Umbilical cord (tissue), 2 donors: ENCODE data around the gene DNAJB4. TPM values are rescaled to one million over a fixed set of nuclear protein-coding genes. Genes with fewer than 3 reads are reported as not detected.
A peak's percentile ranks its signal among the peaks of the same experiment; 100 is the strongest.
"Not testable (repeated sequence)": the region's sequence is repeated elsewhere in the genome, so short reads cannot be mapped to it uniquely, and the experiment has no call there.

Source experiments
- DNase-seq: peaks from one replicate; pipeline ENCODE4 v3.0.0-alpha.2; 2015; ENCODE audit warnings: low spot score
- total RNA-seq: library from RNA; depleted of rRNA; stranded (reverse); fragments of >200 nt; gene quantifications from one replicate; pipeline ENCODE4 v1.2.3, GENCODE V29; 2014; ENCODE audit warnings: low replicate concordance; ENCODE audit not compliant: insufficient read depth

The DNAJB4 gene
- total RNA-seq, 1 donor from 2014 or later, result 124 TPM

DNA sequence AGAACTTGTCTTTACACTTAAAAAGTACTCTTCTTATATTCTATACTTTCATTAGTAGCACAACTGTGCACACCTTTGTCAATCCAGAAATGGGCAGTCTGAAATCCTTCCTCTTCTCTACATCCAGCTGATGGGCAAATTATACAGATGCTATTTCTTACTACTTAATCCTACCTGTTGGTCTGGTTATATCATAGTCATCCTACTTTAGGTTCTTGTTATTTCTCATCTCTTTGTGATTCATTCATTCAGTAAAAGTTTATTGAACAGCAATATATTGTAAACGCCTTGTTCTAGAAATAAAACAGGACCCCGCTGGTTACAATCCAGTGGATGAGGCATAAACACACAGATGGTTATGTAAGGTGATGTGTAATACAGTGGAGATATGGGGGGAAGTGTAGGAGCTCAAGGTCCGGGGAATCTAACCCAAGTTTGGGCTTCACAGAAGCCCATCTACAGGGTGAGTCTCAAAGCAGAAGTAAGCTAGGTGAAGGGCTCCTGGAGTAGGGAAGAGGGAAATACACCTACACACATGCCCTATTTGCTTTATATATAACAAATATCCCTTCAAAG is 14.0 kb upstream of the DNAJB4 start:
- no peak for DNase-seq

DNA sequence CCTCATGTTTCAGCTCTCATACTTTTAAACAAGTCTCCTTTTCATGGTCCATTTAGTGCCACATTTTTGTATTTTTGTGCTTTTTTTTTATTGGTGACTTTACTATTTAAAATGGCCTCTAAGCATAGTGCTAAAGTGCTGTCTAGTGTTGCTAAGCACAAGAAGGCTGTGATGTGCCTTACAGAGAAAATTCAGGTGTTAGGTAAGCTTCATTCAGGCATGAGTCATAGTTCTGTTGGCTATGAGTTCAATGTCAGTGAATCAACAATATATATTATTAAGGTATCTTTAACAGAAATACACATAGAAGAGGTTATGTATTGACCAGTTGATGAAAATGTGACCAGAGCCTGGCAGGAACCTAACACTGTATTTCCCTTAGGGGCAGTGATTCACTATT is 13.1 kb upstream of the DNAJB4 start:
- no peak for DNase-seq

DNA sequence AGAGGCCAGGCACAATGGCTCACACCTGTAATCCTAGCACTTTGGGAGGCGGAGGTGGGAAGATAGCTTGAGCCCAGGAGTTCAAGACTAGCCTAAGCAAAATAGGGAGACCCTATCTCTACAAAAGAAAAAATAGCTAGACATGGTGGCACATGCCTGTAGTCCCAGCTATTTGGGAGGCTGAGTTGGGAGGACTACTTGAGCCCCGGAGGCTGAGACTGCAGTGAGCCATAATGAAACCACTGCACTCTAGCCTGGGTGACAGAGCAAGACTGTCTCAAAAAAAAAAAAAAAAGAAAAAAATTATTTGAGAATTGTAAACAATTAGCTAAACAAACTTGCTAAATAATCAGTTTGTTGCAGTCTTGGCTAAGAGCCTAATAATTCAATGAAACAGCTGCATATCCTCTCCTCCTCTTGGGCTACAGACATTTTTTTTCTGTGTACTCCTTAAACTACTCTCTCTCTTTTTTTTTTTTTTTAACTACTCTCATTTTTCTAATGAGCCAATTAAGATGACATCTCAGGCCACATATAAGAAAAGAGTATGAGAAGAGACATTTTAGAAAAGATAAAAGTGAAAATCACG is 10.5 kb upstream of the DNAJB4 start:
- DNase-seq, result no peak

DNA sequence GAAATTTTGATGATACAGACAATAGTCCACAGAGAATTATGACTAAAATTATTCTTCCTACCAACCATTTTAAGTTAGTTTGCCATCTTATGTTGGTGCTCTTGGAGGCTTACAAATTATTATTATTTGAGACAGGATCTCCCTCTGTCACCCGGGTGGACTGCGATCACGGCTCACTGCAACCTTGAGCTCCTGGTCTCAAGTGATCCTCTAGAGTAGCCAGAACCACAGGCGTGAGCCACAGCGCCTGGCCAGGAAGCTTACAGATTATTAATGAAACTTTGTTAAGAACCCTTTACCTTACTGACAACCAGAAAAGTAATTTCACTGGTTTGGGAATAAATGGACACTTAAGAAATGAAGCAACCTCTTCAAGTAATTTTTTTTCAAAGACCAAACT is 8.0 kb upstream of the DNAJB4 start:
- DNase-seq, result no peak

DNA sequence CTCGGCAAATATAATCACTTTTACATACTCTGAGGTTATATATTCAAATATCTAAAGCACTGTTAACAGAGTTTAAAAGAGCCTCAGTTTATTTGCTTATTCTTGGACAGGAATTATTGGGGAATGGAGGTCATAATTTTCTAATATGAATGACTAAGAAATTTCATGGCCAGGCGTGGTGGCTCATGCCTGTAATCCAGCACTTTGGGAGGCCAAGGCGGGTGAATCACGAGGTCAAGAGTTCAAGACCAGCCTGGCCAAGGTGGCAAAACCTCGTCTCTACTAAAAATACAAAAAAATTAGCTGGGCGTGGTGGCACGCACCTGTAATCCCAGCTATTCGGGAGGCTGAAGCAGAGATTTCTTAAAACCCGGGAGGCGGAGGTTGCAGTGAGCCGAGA is 4.2 kb upstream of the DNAJB4 start:
- not testable (repeated sequence) for DNase-seq

DNA sequence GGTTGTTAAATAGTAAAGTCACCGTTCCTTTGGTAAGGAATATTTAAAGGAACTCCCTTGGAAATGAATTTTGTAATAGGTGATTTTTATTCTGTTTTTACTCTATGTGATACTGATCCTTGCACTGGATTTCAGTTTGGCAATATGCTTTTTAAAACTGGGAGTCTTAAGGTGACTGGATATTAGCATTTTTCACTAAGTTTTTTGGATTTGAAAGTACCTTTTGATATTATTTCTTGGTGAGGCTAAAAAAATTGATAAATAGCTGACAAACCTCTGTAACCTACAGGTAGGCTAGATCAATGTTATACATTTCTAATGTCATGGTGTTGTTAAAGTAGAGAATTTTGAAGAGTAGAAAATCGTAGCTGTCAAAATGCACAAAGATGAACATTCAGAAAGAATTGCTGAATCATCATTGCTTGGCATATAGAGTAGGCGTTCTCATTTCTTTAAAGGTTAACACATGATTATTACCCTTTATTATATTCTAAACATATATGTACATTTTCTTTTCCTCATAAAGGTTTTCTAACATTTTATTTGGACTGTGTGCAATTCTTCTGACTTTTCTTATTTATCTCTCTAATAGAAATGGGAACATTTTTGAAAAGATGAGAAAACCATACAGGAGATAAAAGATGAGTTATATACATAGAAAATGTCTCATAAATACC is 1.5 kb upstream of the DNAJB4 start:
- DNase-seq, result no peak

DNA sequence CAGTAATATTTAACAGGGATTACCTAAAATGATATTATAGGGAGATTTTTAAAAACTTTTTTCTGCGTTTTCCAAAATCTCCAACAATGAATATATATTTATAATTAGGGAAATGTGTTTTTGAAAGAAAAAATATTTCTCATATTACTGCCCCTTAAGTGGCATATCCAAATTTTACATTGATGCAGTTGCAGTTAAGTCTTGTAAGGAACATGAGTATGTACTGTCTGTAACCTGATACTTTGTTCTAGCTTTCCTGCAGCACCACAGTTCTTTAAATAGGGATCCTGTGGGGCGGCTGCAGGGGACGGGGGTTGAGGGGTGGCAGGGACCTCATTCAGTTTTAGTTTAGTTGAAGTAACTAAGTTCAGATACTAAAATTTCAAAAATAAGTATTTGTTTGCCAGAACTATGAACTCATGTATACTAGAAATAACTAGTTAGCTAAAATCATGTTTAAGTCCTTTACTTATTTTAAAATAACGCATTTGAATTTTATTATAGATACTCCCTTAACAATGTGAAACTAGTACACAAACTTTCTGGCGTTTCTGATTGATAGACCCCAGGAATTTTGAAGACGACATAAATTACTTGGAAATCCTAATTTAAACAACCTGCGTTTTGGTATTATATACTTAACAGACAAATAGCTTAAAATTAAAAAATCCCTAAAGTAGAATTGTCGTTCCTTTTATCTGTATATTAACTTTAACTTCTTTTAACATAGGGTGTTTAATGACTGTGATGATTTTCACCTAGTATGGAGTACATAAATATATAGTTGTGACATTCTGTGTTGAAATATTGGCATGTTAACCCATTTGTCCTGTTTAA is 639 bp upstream of the DNAJB4 start:
- DNase-seq, result peak; percentile 86

DNA sequence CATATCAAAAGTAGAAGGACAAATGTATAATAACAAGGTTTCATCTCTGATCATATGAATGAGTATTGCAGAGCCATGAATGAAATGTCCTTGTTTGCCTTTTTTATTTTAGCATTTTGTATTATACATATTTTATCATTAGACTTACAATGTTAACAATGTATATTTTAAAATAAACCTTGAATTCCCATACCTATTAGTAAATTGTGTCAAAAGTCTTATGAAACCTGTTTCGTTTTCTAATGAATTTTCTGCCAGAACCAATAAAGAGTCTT is 646 bp downstream of the DNAJB4 start:
- DNase-seq, result no peak

DNA sequence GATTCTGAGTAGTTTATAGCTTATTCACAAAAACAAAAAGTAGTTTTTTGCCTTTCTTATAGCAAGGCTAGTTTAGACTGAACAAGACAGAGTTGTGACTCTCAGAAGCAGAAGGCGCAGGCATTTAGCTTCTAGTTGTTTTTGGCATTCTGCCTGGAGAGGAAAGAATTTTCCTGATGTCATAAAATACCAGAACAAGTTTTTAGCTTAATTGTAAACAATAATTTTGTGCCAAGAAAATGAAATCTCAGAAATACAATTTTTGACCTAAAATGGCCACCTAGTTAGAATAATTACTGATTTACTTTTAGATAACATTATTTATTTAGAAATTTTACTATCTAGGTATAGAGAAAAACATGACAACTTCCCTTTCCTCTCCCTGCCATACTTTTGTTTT is 1.0 kb downstream of the DNAJB4 start:
- peak; percentile 91 for DNase-seq

DNA sequence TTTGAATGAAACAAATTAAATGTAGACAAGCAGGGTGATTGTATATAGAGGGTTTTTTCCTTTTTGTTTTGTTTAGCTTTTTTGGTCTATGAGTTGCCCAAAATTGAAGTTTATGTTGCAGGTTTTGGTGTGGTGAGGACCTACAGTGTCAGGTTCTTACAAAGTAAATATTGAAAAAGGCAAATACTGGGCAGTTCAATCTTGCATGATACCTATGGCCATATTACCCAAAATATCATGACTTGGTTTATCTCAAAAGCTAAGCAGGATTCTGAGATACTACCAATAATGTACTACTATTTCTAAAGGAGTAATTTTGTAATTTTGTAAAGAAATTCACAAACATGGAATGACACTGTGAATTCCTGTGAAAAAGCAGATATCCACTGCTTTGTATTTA is 1.8 kb downstream of the DNAJB4 start:
- DNase-seq, result no peak

DNA sequence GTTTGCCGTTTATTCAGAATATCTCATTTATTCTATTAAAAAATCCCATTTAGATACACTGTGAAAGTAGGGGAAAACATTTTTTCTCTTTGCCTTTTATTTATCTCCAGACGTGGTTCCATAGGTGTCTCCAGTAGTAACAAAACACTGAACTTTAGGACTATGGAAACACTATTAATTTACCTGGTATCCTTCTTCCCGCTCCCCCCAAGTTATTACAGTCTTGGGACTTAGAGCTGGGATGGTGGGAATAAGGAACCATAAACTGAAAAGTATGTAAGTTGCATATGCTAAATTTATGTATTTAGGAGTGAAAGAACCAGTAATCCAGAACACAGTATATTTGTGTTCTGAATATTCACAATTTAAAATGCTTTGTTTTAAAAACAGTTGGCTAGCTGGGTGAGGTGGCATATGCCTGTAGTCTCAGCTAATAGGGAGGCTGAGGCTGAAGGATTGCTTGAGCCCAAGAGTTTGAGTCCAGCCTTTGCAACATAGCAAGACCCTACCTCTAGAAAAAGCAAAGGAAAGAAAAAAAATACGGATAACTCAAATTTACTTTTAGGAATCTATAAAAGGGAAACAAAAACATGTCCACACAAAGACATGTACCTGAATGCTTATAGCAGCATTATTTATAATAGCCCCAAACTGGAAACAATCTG is 3.1 kb downstream of the DNAJB4 start:
- DNase-seq, result no peak

DNA sequence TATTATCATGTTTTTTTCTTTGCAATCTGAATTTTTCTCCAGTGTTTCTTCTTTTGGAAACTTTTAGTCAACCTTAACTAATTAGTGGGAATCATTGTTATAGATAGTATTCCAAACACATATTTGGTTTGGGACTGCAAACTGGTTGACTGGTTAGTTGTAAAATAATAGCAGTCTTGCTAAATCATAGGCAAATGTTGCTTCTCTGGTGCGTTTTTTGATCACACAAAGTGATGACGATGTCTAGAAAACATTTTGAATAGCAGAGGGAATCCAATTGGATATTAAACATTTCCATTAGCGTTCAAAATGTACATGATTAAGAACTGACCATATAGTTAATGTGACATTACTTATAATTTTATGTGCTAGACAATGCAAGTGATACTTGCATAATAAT is 4.5 kb downstream of the DNAJB4 start:
- no peak for DNase-seq

DNA sequence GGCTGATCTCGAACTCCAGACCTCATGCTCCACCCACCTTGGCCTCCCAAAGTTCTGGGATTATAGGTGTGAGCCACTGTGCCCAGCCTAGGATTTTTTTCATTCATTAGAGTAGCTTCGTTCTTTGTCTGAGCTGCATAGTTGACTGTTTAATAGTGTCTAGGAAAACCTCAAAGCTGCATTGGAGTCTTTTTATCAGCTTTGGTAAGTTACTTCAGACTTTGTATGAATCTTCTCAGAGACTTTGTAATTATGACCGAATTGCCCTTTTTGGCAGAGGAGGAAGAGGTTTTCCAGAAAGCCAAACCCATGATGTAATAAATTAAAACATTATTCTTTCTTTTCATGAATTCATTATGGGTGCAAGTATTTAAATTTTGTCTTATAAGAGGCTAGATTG is 5.1 kb downstream of the DNAJB4 start:
- DNase-seq, result no peak

DNA sequence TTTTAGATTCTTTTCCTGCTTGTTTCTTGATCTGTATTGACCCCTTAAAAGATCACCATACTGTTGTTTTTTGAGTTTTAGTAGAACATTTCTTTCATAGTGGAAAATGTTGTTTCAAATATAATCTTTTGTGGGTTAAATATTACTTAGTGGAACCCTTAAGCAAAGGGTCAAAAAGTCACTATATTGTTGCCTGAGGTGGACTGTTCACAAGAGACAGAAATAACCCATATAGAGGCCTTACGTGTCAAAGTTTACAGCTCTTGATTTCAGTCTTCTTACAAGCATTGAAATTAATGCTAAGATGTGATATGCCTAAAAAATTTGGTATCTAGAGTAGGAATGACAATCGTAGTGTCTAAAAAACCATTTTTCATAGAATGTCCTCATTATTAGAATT is 6.3 kb downstream of the DNAJB4 start:
- DNase-seq, result no peak

DNA sequence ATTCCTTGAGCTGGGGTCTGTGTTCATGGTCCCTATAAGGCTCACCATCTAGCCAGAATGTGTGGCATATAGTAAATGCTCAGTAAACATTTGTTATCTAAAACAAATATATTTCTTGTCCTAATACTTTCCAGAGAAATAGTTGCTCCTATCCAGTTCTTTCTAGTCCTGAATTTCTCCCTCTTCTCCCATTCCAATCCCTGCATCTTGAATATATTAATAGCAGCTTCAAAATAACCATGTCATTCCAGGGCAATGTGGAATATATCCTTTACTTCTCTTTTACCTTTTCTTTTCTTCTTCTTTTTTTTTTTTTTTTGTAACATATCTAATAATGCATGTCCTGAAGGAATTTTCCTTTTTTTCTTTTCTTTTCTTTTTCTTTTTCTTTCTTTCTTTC is 10.4 kb downstream of the DNAJB4 start:
- DNase-seq, result no peak

DNA sequence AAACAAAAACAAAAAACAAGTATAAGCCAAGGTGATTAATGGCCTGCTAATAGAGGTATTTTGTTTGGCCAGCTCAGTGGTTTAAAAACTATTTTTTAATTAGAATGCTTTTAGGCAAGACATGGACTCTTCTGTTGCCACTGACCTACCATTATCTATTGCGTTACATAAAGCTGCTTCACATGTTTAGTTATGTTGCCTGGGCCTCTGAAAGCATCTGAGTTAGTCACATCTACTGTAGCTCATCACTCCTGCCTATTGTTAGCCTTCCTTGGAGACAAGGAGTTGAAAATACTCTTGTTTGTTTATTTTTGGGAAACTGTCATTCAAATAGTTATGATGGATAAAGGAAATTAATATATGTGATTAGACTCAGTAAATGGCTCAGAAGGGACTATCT is 14.3 kb downstream of the DNAJB4 start:
- no peak for DNase-seq

DNA sequence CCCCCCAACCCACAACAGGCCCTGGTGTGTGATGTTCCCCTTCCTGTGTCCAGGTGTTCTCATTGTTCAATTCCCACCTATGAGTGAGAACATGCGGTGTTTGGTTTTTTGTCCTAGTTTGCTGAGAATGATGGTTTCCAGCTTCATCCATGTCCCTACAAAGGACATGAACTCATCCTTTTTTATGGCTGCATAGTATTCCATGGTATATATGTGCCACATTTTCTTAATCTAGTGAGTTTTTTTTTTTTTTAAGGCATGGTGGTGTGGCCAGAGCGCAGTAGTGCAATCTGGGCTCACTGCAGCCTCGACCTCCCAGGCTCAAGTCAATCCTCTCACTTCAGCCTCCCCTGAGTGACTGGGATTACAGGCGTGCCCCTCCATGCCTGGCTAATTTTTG is 16.4 kb downstream of the DNAJB4 start:
- DNase-seq, result not testable (repeated sequence)

DNA sequence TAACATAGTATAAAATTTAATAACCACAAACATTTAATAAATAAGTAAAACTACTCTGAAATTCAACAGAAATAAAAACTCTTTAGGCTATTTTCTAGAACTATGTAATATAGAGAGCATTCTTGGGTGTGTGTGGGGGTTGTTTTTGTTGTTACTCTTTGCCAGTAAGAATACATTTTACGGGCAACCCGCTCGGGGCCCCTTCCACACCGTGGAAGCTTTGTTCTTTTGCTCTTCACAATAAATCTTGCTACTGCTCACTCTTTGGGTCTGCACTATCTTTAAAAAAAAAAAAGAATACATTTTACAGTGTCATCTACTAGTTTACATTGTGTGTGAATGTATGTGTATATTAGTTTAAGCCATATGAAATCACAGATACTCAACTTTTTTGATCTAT is 25.1 kb downstream of the DNAJB4 start:
- no peak for DNase-seq

DNA sequence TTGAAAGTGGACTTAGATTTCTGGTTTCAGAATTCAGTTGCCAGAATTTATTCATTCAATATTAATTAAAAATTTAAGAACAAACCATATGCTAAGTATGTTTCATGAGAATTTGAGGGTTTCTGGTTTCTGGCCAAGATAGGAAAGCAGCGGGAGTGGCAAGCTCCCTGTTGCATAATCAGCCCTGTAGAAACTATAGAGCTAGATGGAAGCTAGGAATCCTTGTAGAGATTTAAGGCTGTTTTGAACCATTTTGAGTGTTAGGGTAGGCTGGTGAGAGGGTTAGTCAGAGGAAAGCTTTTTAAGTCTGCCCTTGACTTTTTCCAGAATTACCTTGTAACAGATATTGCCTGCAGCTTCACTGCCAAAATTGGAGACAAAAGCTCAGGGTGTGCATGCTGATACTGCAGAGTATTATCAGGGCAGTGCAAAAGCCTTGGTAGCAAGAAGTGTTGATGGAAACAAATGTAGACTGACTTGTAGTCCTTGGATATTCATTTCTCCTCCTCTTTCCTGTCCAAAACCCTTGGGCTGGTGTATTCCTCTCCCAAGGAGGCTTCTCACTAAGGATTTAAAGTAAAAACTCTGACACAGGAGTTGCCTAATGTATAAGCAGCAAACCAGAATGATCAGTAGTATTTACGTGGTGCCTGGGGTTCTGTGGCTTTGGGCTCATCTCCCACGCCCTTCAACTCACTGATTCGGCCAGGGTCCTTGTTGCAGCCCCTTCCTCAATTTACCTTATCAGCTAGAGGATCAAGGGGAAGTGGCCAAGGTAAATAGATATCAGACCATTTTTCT is 28.5 kb downstream of the DNAJB4 start:
- peak; percentile 66 for DNase-seq

DNA sequence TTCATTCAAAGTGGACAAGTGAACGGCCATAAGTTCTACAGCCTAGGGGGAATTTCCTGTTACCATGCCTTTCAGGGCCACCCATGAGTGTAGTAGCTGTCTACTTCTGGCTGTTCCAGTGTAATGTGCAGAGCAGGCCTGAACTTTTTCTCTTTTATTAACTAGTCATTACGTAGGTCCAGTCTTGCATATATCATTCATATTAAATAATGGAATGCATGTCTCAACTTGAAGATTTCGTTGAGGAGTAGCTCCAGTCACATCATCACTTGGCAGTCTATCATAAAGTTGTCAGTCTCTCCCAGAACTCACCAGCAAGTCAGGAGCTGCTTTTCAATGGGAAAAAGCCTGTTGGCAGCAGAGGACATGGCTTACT is 29.0 kb downstream of the DNAJB4 start:
- DNase-seq, result no peak

DNA sequence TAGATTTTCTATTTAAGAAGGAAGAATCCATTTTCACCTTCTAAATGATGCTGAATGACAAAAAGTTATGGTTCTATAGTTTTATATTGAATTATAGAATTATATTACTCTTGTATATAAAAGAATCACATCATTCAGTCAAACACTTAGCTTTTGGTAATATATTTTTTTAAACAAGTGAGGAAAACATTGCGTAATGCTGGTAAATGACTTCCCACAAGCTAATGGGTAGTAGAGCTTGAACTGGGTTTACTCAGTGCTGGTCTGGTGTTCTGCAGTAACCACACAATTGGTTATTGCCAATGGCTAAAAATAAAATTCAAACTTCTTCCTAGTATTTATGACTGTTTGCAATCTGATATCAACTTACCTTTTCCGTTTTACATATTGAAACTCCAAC is 30.4 kb downstream of the DNAJB4 start:
- DNase-seq, result no peak

DNA sequence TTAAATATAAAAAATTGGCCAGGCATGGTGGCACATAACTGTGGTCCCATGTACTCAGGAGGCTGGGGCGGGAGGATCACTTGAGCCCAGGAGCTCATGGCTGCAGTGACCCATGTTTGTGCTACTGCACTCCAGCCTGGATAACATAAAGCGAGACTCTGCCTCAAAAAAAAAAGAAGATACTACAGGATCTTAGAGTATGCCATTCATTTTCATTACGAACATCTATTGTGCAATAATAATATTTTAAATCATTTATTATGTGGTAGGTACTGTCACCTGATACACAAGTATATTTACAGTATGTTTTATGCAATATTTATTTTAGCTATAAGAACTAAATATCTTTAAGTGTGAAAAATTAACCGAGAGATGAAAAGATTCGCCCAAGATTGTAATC is 31.7 kb downstream of the DNAJB4 start:
- DNase-seq, result no peak
